GM12864 (cell line): Measurements from ENCODE around the gene SLC37A2.

Source experiments
- DNase-seq: peaks from one replicate; pipeline ENCODE4 v3.0.0-alpha.2; 2011; ENCODE audit warnings: low read depth
- H3K4me3 ChIP-seq: 2 replicates; pipeline ENCODE4 v1.5.1; 2011; ENCODE audit warnings: mild to moderate bottlenecking, low read depth, low read length, control low read depth
- CTCF ChIP-seq: IDR thresholded peaks from 2 replicates; pipeline ENCODE4 v1.5.1; 2011; ENCODE audit warnings: low read depth, mild to moderate bottlenecking, moderate library complexity, low read length, control low read depth, inconsistent platforms; ENCODE audit errors: missing control alignments

Gene SLC37A2

GRCh38 chr11:125093502-125093901, 30.4 kb downstream of the SLC37A2 start:
- no peak for DNase-seq
- H3K4me3 ChIP-seq: no peak overlapping the region
- TF ChIP-seq CTCF: no peak

GRCh38 chr11:125094731-125095130, 31.6 kb downstream of the SLC37A2 start:
- no peak for DNase-seq
- no peak overlapping the region for H3K4me3 ChIP-seq
- TF ChIP-seq CTCF: no peak

- DNase-seq: no peak
- no peak overlapping the region for H3K4me3 ChIP-seq
- no peak for TF ChIP-seq CTCF
Measured at GRCh38 chr11:125100136-125100535, 37.0 kb downstream of the SLC37A2 start.

- no peak for TF ChIP-seq CTCF
- no peak for DNase-seq
- no peak overlapping the region for H3K4me3 ChIP-seq
Measured at GRCh38 chr11:125101596-125101995, 38.5 kb downstream of the SLC37A2 start.

- no peak for TF ChIP-seq CTCF
- DNase-seq: no peak
- H3K4me3 ChIP-seq: no peak overlapping the region
Measured at GRCh38 chr11:125102025-125102424, 38.9 kb downstream of the SLC37A2 start.

GRCh38 chr11:125102510-125102909, 39.4 kb downstream of the SLC37A2 start:
- TF ChIP-seq CTCF: no peak
- H3K4me3 ChIP-seq: no peak overlapping the region
- no peak for DNase-seq

GRCh38 chr11:125105926-125106325, 42.8 kb downstream of the SLC37A2 start:
- TF ChIP-seq CTCF: no peak
- no peak overlapping the region for H3K4me3 ChIP-seq
- DNase-seq: no peak
